ENCODE data around the gene TMEM117.

TMEM117 gene

GRCh38 chr12:44381341-44381740, 545.5 kb downstream of the TMEM117 start:
- no peak for DNase-seq (ENCODE audit: low spot score)

GRCh38 chr12:44384136-44384535, 548.3 kb downstream of the TMEM117 start:
- no peak for DNase-seq (ENCODE audit: low spot score)

GRCh38 chr12:44385964-44386363, 550.1 kb downstream of the TMEM117 start:
- DNase-seq (ENCODE audit: low spot score): no peak

- no peak for DNase-seq (ENCODE audit: low spot score)
Measured at GRCh38 chr12:44387581-44387980, 551.7 kb downstream of the TMEM117 start.

- no peak for DNase-seq (ENCODE audit: low spot score)
Measured at GRCh38 chr12:44389038-44389437, 553.2 kb downstream of the TMEM117 start.

GRCh38 chr12:44389896-44390295, 554.0 kb downstream of the TMEM117 start:
- no peak for DNase-seq (ENCODE audit: low spot score)

- no peak for DNase-seq (ENCODE audit: low spot score)
Measured at GRCh38 chr12:44397631-44398030, 561.8 kb downstream of the TMEM117 start.

- DNase-seq (ENCODE audit: low spot score): no peak
Measured at GRCh38 chr12:44403185-44403584, 567.3 kb downstream of the TMEM117 start.

GRCh38 chr12:44405297-44405696, 569.4 kb downstream of the TMEM117 start:
- no peak for DNase-seq (ENCODE audit: low spot score)

- no peak for DNase-seq (ENCODE audit: low spot score)
Measured at GRCh38 chr12:44422559-44422958, 586.7 kb downstream of the TMEM117 start.

GRCh38 chr12:44428825-44429224, 592.9 kb downstream of the TMEM117 start:
- no peak for DNase-seq (ENCODE audit: low spot score)

- DNase-seq (ENCODE audit: low spot score): no peak
Measured at GRCh38 chr12:44431647-44432343, 595.9 kb downstream of the TMEM117 start.

- DNase-seq (ENCODE audit: low spot score): no peak
Measured at GRCh38 chr12:44433659-44434058, 597.8 kb downstream of the TMEM117 start.

- no peak for DNase-seq (ENCODE audit: low spot score)
Measured at GRCh38 chr12:44436756-44437155, 600.9 kb downstream of the TMEM117 start.
